Measurements from ENCODE around the gene FTO.

DNA sequence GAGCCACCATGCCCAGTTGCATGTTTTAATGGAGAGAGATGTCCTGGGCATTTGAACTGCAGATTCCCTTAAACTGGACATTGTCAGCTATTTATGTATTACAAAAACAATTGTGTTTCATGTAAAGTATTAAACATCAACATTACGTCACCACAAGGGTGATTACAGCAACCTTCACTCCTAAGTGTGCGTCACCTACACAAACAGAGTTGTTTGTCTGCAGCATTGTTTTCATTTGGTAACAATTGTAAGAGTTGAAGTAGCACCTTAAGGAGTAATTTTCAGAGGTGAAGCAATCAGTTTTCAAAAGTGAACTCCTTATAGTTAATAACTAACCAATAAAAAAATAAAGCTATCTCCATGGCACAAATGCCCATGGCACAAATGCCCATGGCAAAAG lies 311.2 kb downstream of the FTO start:
- TF ChIP-seq POLR2A (IDR thresholded peaks at IDR 0.05): no peak
- TF ChIP-seq, protein P1, sequence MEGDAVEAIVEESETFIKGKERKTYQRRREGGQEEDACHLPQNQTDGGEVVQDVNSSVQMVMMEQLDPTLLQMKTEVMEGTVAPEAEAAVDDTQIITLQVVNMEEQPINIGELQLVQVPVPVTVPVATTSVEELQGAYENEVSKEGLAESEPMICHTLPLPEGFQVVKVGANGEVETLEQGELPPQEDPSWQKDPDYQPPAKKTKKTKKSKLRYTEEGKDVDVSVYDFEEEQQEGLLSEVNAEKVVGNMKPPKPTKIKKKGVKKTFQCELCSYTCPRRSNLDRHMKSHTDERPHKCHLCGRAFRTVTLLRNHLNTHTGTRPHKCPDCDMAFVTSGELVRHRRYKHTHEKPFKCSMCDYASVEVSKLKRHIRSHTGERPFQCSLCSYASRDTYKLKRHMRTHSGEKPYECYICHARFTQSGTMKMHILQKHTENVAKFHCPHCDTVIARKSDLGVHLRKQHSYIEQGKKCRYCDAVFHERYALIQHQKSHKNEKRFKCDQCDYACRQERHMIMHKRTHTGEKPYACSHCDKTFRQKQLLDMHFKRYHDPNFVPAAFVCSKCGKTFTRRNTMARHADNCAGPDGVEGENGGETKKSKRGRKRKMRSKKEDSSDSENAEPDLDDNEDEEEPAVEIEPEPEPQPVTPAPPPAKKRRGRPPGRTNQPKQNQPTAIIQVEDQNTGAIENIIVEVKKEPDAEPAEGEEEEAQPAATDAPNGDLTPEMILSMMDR (IDR thresholded peaks at IDR 0.05): no peak

All from uterus (tissue), 2 donors.